ENCODE measurements around the gene SRI. TPM values are rescaled to one million over a fixed set of nuclear protein-coding genes. Genes with fewer than 3 reads are reported as not detected.
"Not testable (repeated sequence)": the region's sequence is repeated elsewhere in the genome, so short reads cannot be mapped to it uniquely, and the experiment has no call there.

SRI gene
- total RNA-seq: 122 and 123 TPM in 2 replicates

- intact Hi-C loops (cut with micrococcal nuclease): loop anchor here (1.0 to 10.0 kb wide), 9 partner anchors 288 to 1065 kb away; partner anchors contain the start of genes ADAM22, CROT, DMTF1 and RUNDC3B
Measured at GRCh38 chr7:88219781-88220747, at the start of gene SRI. Gene SRI (minus strand): TSS chr7:88220038. CDS start chr7:88220026, 12 bp downstream.

- intact Hi-C loops (cut with micrococcal nuclease): no loop called here
Measured at GRCh38 chr7:88269586-88269985, 49.7 kb upstream of the SRI start.

GRCh38 chr7:88268858-88269257 is 49.0 kb upstream of the SRI start:
- intact Hi-C loops (cut with micrococcal nuclease): no loop called here

GRCh38 chr7:88268051-88268450 is 48.2 kb upstream of the SRI start:
- intact Hi-C loops (cut with micrococcal nuclease): no loop called here

- intact Hi-C loops (cut with micrococcal nuclease): no loop called here
Measured at GRCh38 chr7:88267421-88267820, 47.6 kb upstream of the SRI start.

- intact Hi-C loops (cut with micrococcal nuclease): not testable (repeated sequence)
Measured at GRCh38 chr7:88264987-88265386, 45.1 kb upstream of the SRI start.

- intact Hi-C loops (cut with micrococcal nuclease): no loop called here
Measured at GRCh38 chr7:88262562-88262961, 42.7 kb upstream of the SRI start.

GRCh38 chr7:88260719-88261118 is 40.9 kb upstream of the SRI start:
- intact Hi-C loops (cut with micrococcal nuclease): no loop called here

GRCh38 chr7:88259656-88260380 is 40.0 kb upstream of the SRI start:
- intact Hi-C loops (cut with micrococcal nuclease): no loop called here

GRCh38 chr7:88258296-88258695 is 38.5 kb upstream of the SRI start:
- intact Hi-C loops (cut with micrococcal nuclease): not testable (repeated sequence)

- intact Hi-C loops (cut with micrococcal nuclease): no loop called here
Measured at GRCh38 chr7:88256906-88257305, 37.1 kb upstream of the SRI start.

GRCh38 chr7:88254721-88255424 is 35.0 kb upstream of the SRI start:
- intact Hi-C loops (cut with micrococcal nuclease): no loop called here

- intact Hi-C loops (cut with micrococcal nuclease): no loop called here
Measured at GRCh38 chr7:88253640-88254039, 33.8 kb upstream of the SRI start.

- intact Hi-C loops (cut with micrococcal nuclease): loop anchor here (5.0 to 10.0 kb wide), 2 partner anchors 113 to 301 kb away; no protein-coding TSS in a partner anchor
Measured at GRCh38 chr7:88244258-88244657, 24.4 kb upstream of the SRI start.

- intact Hi-C loops (cut with micrococcal nuclease): loop anchor here (1.0 to 10.0 kb wide), 4 partner anchors 114 to 1380 kb away; no protein-coding TSS in a partner anchor
Measured at GRCh38 chr7:88243345-88243909, 23.6 kb upstream of the SRI start.

- intact Hi-C loops (cut with micrococcal nuclease): loop anchor here (5.0 to 10.0 kb wide), 2 partner anchors 117 to 305 kb away; no protein-coding TSS in a partner anchor
Measured at GRCh38 chr7:88239852-88240251, 20.0 kb upstream of the SRI start.

GRCh38 chr7:88233828-88234227 is 14.0 kb upstream of the SRI start:
- intact Hi-C loops (cut with micrococcal nuclease): no loop called here

- intact Hi-C loops (cut with micrococcal nuclease): no loop called here
Measured at GRCh38 chr7:88230646-88231045, 10.8 kb upstream of the SRI start.

- intact Hi-C loops (cut with micrococcal nuclease): no loop called here
Measured at GRCh38 chr7:88229302-88229995, 9.6 kb upstream of the SRI start.

- intact Hi-C loops (cut with micrococcal nuclease): no loop called here
Measured at GRCh38 chr7:88226886-88227516, 7.2 kb upstream of the SRI start.

Data from T-helper 1 cell treated with Interleukin-12 subunit alpha and Interleukin-12 subunit beta and Interleukin-4 antibody, amounts not matched to agents 30 ng/mL and 1 ng/mL, for 36 hours (primary cell).